ENCODE measurements around the gene PRCD. TPM values are rescaled to one million over a fixed set of nuclear protein-coding genes. Genes with fewer than 3 reads are reported as not detected.
A peak's percentile ranks its signal among the peaks of the same experiment; 100 is the strongest.

Gene PRCD
- polyA plus RNA-seq, 1 donor from 2014 or later, result 22.5 TPM

DNA sequence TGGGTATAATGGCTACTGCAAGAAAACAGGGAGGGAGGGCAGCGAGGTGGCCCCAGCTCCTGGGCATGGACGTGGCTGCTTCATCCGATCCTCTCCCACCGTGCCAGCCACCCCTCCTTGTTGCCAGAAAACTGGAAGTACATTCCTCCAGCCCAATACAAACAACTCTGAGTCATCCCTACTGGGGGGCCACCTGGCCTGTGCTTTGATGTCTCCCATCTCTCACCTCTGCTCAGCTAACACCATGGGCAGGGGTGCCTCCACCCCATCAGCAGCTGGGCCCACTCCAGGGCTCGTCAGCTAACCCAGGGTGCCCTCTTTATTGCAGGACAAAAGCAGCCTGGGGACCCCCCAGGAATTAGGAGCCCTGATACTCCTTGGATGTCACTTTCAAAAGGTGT is 40.6 kb upstream of the PRCD start:
- Histone ChIP-seq H3K9ac (ENCODE audit: low read length) (no peak overlapping the region), H4K20me1 (ENCODE audit: insufficient read depth) (no peaks in the 10 kb centered on the region), H3K79me2 (replicated peaks; ENCODE audit: insufficient read depth, low read length) (no peaks in the 10 kb centered on the region), H3K4me2 (ENCODE audit: low read length) (no peak overlapping the region), H3K9me3 (ENCODE audit: low read length) (no peaks in the 10 kb centered on the region), H2AFZ (ENCODE audit: low read depth, low read length) (no peak overlapping the region), H3K36me3 (ENCODE audit: insufficient read depth, low read length) (no peaks in the 10 kb centered on the region), H3F3A (ENCODE audit: insufficient read depth, low read length, poor library complexity, severe bottlenecking) (no peaks in the 10 kb centered on the region), H3K4me3 (ENCODE audit: low read length) (no peak overlapping the region), H3K27ac (ENCODE audit: low read length) (no peak overlapping the region), H3K9me2 (ENCODE audit: insufficient read depth, low read length) (no peaks in the 10 kb centered on the region), H3K27me3 (ENCODE audit: insufficient read depth, low read depth, low read length) (peaks cover 29% of the 10 kb centered on the region)
- no peak for TF ChIP-seq SMC3 (conservative IDR thresholded peaks at IDR 0.05; ENCODE audit: poor library complexity)

DNA sequence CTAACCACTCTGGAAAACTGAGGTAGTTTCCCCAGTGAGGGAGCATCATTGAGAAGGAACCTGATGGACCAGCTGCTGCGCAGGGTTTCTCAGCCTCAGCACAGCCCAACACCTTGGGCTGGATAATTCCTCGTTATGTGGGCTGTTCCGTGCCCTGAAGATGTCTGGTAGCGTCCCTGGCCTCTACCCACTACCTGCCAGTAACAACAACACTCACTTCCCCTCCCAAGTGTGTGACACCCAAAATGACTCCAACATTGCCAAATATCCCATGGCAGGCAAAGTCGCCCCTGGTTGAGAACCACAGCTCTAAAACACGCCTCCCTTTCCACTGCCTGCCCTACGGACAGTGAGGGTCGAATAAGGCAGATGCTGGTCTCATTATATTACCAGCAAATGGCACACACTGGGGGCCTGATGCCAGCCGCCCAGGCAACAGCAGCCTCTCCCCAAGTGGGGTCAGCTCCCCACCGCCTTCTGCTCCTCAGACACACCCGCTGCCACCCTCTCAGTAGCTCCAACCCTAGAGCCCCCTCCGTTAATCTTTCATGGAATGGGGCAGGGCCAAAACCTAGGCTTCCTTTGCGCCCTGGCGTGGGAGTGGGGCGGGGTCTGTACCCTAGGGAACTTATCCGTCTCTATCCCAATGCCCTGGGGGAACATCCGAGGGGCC is 39.6 kb upstream of the PRCD start:
- Histone ChIP-seq H3K79me2 (replicated peaks; ENCODE audit: insufficient read depth, low read length) (no peaks in the 10 kb centered on the region), H3K36me3 (ENCODE audit: insufficient read depth, low read length) (no peaks in the 10 kb centered on the region), H3K4me2 (ENCODE audit: low read length) (no peak overlapping the region), H3K9ac (ENCODE audit: low read length) (no peak overlapping the region), H4K20me1 (ENCODE audit: insufficient read depth) (no peaks in the 10 kb centered on the region), H3K9me2 (ENCODE audit: insufficient read depth, low read length) (no peaks in the 10 kb centered on the region), H3K27ac (ENCODE audit: low read length) (no peak overlapping the region), H3F3A (ENCODE audit: insufficient read depth, low read length, poor library complexity, severe bottlenecking) (no peaks in the 10 kb centered on the region), H2AFZ (ENCODE audit: low read depth, low read length) (no peak overlapping the region), H3K27me3 (ENCODE audit: insufficient read depth, low read depth, low read length) (peaks cover 29% of the 10 kb centered on the region), H3K9me3 (ENCODE audit: low read length) (no peaks in the 10 kb centered on the region), H3K4me3 (ENCODE audit: low read length) (no peak overlapping the region)
- no peak for TF ChIP-seq RAD21 (conservative IDR thresholded peaks at IDR 0.05)
- no peak for TF ChIP-seq EZH2 (IDR thresholded peaks at IDR 0.05; ENCODE audit: borderline replicate concordance, insufficient read depth, low read length, poor library complexity, severe bottlenecking)
- TF ChIP-seq MXI1 (conservative IDR thresholded peaks at IDR 0.05; ENCODE audit: poor library complexity, severe bottlenecking), result no peak
- TF ChIP-seq SMC3 (conservative IDR thresholded peaks at IDR 0.05; ENCODE audit: poor library complexity), result no peak
- no peak for TF ChIP-seq REST (IDR thresholded peaks at IDR 0.05; ENCODE audit: borderline replicate concordance)
- no peak for TF ChIP-seq POLR2AphosphoS5 (IDR thresholded peaks at IDR 0.05)

GRCh38 chr17:76500747-76501017 is 39.2 kb upstream of the PRCD start:
- H3F3A ChIP-seq (ENCODE audit: insufficient read depth, low read length, poor library complexity, severe bottlenecking), result no peaks in the 10 kb centered on the region
- no peaks in the 10 kb centered on the region for H3K9me3 ChIP-seq (ENCODE audit: low read length)
- no peak for TF ChIP-seq RAD21 (conservative IDR thresholded peaks at IDR 0.05)
- no peak for TF ChIP-seq SMC3 (conservative IDR thresholded peaks at IDR 0.05; ENCODE audit: poor library complexity)
- no peak for TF ChIP-seq POLR2AphosphoS5 (IDR thresholded peaks at IDR 0.05)
- no peak for TF ChIP-seq CTCF (IDR thresholded peaks at IDR 0.05; ENCODE audit: poor library complexity, severe bottlenecking)
- no peak for TF ChIP-seq TAF1 (IDR thresholded peaks at IDR 0.05; ENCODE audit: low read depth)
- peaks cover 29% of the 10 kb centered on the region for H3K27me3 ChIP-seq (ENCODE audit: insufficient read depth, low read depth, low read length)
- no peak overlapping the region for H2AFZ ChIP-seq (ENCODE audit: low read depth, low read length)
- H3K36me3 ChIP-seq (ENCODE audit: insufficient read depth, low read length), result no peaks in the 10 kb centered on the region
- no peaks in the 10 kb centered on the region for H4K20me1 ChIP-seq (ENCODE audit: insufficient read depth)
- H3K4me3 ChIP-seq (ENCODE audit: low read length), result peak overlapping the region; percentile 56
- H3K9ac ChIP-seq (ENCODE audit: low read length), result no peak overlapping the region
- H3K9me2 ChIP-seq (ENCODE audit: insufficient read depth, low read length), result no peaks in the 10 kb centered on the region
- H3K79me2 ChIP-seq (replicated peaks; ENCODE audit: insufficient read depth, low read length), result no peaks in the 10 kb centered on the region
- H3K27ac ChIP-seq (ENCODE audit: low read length), result no peak overlapping the region
- H3K4me2 ChIP-seq (ENCODE audit: low read length), result no peak overlapping the region
